NOMO-1 treated with dmso at 0.1 percent for 144 hours (cell line): ENCODE data around the gene SLC25A19.
"Not testable (repeated sequence)": the region's sequence is repeated elsewhere in the genome, so short reads cannot be mapped to it uniquely, and the experiment has no call there.

Source experiments
- DNase-seq: peaks from one replicate; lab custom pipeline; 2025; ENCODE audit not compliant: unreplicated experiment; lab: John Stamatoyannopoulos, UW

The SLC25A19 gene

GRCh38 chr17:75267411-75268232 is 21.6 kb downstream of the SLC25A19 start:
- DNase-seq = no peak

GRCh38 chr17:75267153-75267410 is 22.2 kb downstream of the SLC25A19 start:
- DNase-seq = no peak

- DNase-seq = no peak
Observed at GRCh38 chr17:75266316-75267152, 22.7 kb downstream of the SLC25A19 start.

- no peak for DNase-seq
Observed at GRCh38 chr17:75265614-75266315, 23.5 kb downstream of the SLC25A19 start.

GRCh38 chr17:75263055-75263454 is 26.2 kb downstream of the SLC25A19 start:
- DNase-seq = no peak

- no peak for DNase-seq
Observed at GRCh38 chr17:75262112-75262606, 27.1 kb downstream of the SLC25A19 start.

GRCh38 chr17:75261336-75262111 is 27.7 kb downstream of the SLC25A19 start, which contains the start of the genes GGA3 and MRPS7:
Gene GGA3 (minus strand): TSS chr17:75261606. CDS start chr17:75261587, 19 bp downstream.
Gene MRPS7 (plus strand): TSS chr17:75261879. CDS start chr17:75261901, 22 bp downstream.
- DNase-seq = peak; percentile 82

DNA sequence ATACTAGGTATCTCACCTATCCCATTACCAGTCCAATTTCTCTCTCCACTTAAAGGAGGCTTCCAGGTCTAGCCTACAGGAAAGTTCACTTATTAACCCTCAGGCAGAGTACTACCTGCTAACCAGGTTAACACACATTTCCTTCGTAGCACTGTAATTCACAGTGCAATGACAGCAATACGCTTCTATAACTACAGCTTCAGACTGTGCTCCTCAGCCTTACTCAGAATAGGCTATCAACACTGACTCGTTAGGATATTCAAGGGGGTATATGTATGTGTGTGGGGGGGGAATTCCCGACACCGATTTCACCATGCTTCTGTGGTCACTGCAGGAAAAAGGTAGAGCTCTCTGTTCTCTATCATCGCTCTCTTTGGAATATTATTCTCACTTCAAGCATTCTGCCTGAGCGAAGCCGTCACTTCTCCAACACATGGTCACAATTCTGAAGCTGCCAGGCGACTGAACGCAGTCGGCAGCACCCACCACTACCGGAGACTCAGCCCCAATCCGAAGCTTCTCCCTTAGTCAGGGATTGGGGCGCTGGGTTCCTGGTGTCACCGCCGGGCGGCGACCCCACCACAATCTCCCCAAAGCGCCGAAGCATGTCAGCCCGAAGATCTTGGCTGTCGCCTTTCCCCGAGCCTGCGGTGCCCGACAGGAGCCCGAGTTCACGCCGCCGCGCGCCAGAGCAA is 28.4 kb downstream of the SLC25A19 start:
- no peak for DNase-seq

DNA sequence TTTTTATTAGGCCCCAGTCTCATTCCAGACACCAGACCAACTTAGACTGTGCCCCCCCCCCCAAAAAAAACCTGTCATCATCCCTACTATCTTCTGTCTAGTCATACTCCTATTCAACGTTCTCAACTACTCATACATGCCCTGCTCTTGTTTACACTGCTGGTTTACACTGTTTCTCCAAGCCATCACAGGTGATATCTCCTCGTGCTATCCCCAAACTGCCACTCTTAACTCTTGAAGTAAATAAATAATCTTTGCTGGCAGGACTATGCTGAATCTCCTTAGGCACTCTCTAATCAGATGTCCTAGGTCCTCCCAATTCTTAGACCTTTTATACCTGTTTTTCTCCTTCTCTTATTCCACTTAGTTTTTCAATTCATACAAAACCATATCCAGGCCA is 32.0 kb downstream of the SLC25A19 start:
- not testable (repeated sequence) for DNase-seq

- not testable (repeated sequence) for DNase-seq
Observed at GRCh38 chr17:75255954-75256698, 33.1 kb downstream of the SLC25A19 start.

DNA sequence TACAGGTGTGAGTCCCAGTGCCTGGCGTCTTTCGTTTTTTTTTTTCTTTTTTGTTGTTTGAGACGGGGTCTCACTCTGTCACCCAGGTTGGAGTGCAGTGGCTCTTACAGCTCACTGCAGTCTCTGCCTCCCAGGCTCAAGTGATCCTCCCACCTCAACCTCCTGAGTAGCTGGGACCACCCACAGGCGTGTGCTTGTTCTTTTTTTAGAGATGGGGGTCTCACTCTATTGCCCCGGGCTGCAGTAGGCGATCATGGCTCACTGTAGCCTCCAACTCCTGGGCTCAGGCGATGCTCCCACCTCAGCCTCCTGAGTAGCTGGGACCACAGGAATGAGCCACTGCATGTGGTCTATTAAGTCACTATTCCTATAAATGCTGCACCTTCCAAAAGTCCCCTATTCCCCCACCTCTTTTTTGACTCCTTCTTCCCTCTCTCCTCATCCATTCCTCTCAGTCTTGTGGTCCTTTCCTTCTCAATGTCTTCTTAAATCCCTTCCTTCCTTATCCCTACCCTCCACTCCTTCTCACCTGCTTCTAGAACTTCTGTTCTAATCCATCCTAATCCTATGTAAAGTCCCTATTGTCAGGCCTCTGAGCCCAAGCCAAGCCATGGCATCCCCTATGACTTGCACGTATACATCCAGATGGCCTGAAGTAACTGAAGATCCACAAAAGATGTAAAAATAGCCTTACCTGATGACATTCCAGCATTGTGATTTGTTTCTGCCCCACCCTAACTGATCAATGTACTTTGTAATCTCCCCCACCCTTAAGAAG is 37.0 kb downstream of the SLC25A19 start:
- DNase-seq = no peak

- no peak for DNase-seq
Observed at GRCh38 chr17:75250009-75250471, 39.2 kb downstream of the SLC25A19 start.

DNA sequence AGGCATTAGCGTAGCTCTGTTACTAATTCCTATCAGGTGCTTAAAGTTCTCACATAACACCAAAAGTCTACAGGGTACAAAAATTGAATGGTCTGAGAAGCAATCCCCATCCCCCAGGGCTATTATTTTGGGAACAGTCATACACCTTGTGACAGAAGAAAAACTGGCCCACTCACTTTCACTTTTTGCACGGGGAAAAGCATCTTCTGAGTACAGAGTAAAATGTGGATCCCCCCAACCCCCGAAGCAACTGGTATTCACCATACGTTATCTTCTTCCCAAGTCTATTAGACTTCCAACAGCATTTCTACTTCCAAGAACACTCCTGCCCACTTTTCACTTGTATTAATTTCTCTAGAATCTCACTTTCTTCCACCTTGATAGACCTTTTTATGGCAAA is 39.7 kb downstream of the SLC25A19 start:
- DNase-seq = no peak

GRCh38 chr17:75246404-75246803 is 42.8 kb downstream of the SLC25A19 start:
- DNase-seq = no peak

DNA sequence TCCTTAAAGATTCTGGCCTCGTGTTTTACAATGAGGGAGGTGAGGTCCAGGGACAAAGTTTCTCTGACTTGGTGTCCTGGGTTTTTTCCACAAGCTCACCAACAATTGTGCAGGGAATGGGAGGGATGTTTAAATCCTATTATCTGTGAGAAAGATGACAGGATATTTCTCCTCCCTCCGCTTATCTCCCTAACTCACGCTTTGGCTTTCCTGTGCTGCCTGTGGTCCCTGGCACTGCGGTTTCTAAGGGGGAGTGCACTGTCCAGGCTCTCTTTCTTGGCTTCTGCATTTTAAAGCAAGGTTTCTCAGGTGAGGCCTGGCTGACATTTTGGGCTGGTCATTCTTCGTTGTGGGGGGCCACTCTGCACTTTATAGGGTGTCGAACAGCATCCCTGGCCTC is 44.2 kb downstream of the SLC25A19 start:
- DNase-seq = no peak

DNA sequence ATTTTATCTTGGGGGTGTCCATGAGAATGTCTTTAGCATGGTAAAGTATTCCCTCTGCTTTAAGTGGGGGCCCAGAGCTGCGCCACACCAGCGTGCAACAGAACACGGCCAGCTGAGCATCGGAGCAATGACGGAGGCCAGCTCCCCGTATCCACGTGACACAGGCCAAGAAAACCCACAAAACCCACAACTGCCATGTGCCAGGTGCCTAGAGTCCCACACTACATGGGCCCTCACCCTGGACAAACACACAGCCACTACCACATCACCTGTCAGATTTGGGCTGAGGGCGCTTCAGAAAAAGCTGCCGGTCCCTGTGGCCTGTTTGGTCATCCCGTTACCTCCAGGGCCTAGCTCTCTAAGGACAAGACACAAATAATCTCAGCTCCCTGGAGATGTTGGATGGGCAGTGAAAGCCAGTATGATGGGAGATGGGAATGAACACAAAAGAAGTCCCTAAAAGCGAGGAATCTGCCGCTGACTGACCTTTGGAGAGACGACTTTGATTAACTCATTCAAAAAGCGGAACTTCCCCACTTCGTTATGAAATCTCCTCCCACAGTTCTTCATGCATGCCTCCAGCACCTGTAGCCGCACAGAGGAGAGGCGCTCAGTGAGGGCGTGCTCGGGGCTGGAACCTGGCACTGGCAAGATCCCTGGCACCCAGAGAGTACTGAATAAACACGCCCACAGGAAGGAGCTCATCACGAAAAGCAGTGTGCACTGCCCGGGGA is 44.9 kb downstream of the SLC25A19 start:
- DNase-seq = peak; percentile 78

- DNase-seq = no peak
Observed at GRCh38 chr17:75242461-75243042, 46.7 kb downstream of the SLC25A19 start.
